ENCODE results near the gene NANOS1. TPM values are rescaled to one million over a fixed set of nuclear protein-coding genes. Genes with fewer than 3 reads are reported as not detected.

NANOS1 gene
- total and polyA plus RNA-seq, 9 of the 15 experiments (the other 6 are each of a cell fraction or from before 2014, with no cell fraction given), result 0.14 to 1.6 (median 0.83) TPM; not detected in 1

GRCh38 chr10:119042169-119042568 is 12.7 kb downstream of the NANOS1 start:
- FAIRE-seq (no peak), ATAC-seq (no peak), DNase-seq (ENCODE audit: extremely low read depth in 1 of 4, low spot score in 3 of 4) (no peak)
- no peaks in the 10 kb centered on the region for H3K9me3 ChIP-seq (replicated peaks; ENCODE audit: control insufficient read depth, insufficient read depth, low read depth, low read length)
- peaks cover 96% of the 10 kb centered on the region for H3K36me3 ChIP-seq (ENCODE audit: control insufficient read depth, insufficient read depth, low read length)
- intact Hi-C loops (cut with micrococcal nuclease), result no loop called here
- in situ Hi-C loops (cut with MboI), result no loop called here
- H4K20me1 ChIP-seq (replicated peaks; ENCODE audit: control insufficient read depth, insufficient read depth, low read length), result peaks cover 3% of the 10 kb centered on the region; the same call in 1 of the 2 replicates
- TF ChIP-seq DNMT1 (IDR thresholded peaks at IDR 0.05) (no peak), POLR2G (IDR thresholded peaks at IDR 0.05; ENCODE audit: low read depth, low read length) (0 out of 2 replicates have a peak, but pooled peaks have one; percentile 35), IRF2 (CRISPR knock-in tag; IDR thresholded peaks at IDR 0.05) (no peak), SAFB2 (IDR thresholded peaks at IDR 0.05; ENCODE audit: borderline replicate concordance, low read depth, low read length, severe bottlenecking) (no peak), ZNF639 (CRISPR knock-in tag; conservative IDR thresholded peaks at IDR 0.05 in 1 of 2, IDR thresholded peaks at IDR 0.05 in 1 of 2) (no peak)
- no peak overlapping the region for H3K27ac ChIP-seq (ENCODE audit: extremely low read depth, low read depth, low read length)
- WGBS (ENCODE audit: insufficient coverage, low coverage, missing lambda C conversion rate), result 98% methylated on average over 7 of the region's 26 CpGs
- H3K4me1 ChIP-seq (replicated peaks in 1 of 2; ENCODE audit: control insufficient read depth in 2 of 2, insufficient read depth in 2 of 2, low read length in 2 of 2), result no peaks in the 10 kb centered on the region
- BruUV-seq (replicated peaks), result TSS peak; percentile 97
- H2AFZ ChIP-seq (ENCODE audit: low read depth, low read length), result no peak overlapping the region
- H3K27me3 ChIP-seq (ENCODE audit: control insufficient read depth in 2 of 2, insufficient read depth in 2 of 2, low read length in 2 of 2), result no peaks in the 10 kb centered on the region
- ChIA-PET POLR2A (no interaction called here), CTCF (ENCODE audit: low intra/inter-chr PET ratio) (no interaction called here)
- H3K4me2 ChIP-seq (ENCODE audit: insufficient read depth, low read length), result no peak overlapping the region
- peaks cover 48% of the 10 kb centered on the region for H3K79me2 ChIP-seq (ENCODE audit: control insufficient read depth, insufficient read depth, low read length)
- H3K4me3 ChIP-seq, result no peak overlapping the region
- no peak overlapping the region for H3K9ac ChIP-seq (ENCODE audit: insufficient read depth in 1 of 2, low read depth in 2 of 2, low read length in 2 of 2)
- H3K9me1 ChIP-seq (ENCODE audit: control insufficient read depth, insufficient read depth, low read length), result no peaks in the 10 kb centered on the region
